ENCODE results near the gene GMPPB.

GMPPB gene

GRCh38 chr3:49681232-49681522 lies 42.6 kb downstream of the GMPPB start:
- TF ChIP-seq TCF12 (IDR thresholded peaks at IDR 0.05; ENCODE audit: low read depth) (no peak), RAD21 (IDR thresholded peaks at IDR 0.05; ENCODE audit: low read depth) (no peak), CEBPB (IDR thresholded peaks at IDR 0.05) (no peak), NFIC (IDR thresholded peaks at IDR 0.05) (no peak), EP300 (IDR thresholded peaks at IDR 0.05; ENCODE audit: borderline replicate concordance) (no peak), TAF1 (IDR thresholded peaks at IDR 0.05; ENCODE audit: low read depth) (no peak), CREB1 (IDR thresholded peaks at IDR 0.05; ENCODE audit: low read depth) (no peak), TEAD4 (IDR thresholded peaks at IDR 0.05) (no peak), ZBTB7A (IDR thresholded peaks at IDR 0.05; ENCODE audit: low read depth) (no peak), EGR1 (IDR thresholded peaks at IDR 0.05) (no peak), YY1 (IDR thresholded peaks at IDR 0.05; ENCODE audit: low read depth) (no peak), FOXM1 (IDR thresholded peaks at IDR 0.05; ENCODE audit: borderline replicate concordance, low read depth) (no peak)
- TF ChIP-seq, protein P1, sequence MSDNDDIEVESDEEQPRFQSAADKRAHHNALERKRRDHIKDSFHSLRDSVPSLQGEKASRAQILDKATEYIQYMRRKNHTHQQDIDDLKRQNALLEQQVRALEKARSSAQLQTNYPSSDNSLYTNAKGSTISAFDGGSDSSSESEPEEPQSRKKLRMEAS (IDR thresholded peaks at IDR 0.05): no peak
- TF ChIP-seq, protein P2, sequence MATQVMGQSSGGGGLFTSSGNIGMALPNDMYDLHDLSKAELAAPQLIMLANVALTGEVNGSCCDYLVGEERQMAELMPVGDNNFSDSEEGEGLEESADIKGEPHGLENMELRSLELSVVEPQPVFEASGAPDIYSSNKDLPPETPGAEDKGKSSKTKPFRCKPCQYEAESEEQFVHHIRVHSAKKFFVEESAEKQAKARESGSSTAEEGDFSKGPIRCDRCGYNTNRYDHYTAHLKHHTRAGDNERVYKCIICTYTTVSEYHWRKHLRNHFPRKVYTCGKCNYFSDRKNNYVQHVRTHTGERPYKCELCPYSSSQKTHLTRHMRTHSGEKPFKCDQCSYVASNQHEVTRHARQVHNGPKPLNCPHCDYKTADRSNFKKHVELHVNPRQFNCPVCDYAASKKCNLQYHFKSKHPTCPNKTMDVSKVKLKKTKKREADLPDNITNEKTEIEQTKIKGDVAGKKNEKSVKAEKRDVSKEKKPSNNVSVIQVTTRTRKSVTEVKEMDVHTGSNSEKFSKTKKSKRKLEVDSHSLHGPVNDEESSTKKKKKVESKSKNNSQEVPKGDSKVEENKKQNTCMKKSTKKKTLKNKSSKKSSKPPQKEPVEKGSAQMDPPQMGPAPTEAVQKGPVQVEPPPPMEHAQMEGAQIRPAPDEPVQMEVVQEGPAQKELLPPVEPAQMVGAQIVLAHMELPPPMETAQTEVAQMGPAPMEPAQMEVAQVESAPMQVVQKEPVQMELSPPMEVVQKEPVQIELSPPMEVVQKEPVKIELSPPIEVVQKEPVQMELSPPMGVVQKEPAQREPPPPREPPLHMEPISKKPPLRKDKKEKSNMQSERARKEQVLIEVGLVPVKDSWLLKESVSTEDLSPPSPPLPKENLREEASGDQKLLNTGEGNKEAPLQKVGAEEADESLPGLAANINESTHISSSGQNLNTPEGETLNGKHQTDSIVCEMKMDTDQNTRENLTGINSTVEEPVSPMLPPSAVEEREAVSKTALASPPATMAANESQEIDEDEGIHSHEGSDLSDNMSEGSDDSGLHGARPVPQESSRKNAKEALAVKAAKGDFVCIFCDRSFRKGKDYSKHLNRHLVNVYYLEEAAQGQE (IDR thresholded peaks at IDR 0.05; ENCODE audit: low read depth): no peak
- TF ChIP-seq, protein P3, sequence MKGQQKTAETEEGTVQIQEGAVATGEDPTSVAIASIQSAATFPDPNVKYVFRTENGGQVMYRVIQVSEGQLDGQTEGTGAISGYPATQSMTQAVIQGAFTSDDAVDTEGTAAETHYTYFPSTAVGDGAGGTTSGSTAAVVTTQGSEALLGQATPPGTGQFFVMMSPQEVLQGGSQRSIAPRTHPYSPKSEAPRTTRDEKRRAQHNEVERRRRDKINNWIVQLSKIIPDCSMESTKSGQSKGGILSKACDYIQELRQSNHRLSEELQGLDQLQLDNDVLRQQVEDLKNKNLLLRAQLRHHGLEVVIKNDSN (IDR thresholded peaks at IDR 0.05): no peak

DNA sequence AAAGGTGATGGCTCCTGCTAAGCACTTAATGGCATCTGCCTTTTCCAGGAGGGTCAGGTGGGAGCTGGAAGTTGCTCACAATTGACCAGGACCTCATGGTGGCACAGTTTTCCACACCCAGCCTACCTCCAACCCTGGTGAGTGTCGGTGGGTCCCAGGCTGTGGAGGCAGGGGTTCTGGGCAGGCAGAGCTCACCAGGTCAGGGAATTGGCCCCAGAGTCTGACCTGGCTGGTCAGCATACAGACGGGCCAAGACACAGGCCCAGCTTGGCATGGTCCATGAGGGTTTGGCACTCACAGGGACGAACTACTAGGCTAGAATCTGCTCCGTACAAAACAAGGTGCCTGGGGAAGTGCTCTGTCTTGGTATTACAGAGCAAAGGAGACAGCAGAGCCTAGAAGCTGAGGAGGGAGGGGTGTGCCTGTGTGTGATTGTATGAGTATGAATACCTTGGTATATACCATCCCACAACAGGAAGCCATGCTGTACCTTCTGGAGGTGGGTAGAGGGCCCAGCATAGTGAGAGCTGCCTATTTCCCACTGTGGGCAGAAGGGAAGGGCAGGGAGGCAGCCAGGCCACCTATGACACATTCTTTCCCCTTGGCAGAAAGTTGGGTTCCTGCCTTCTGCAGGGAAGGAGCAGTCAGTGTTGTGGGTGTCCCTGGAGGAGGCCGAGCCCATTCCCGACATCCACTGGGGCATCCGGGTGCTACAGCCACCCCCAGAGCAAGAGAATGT lies 43.1 kb downstream of the GMPPB start:
- TF ChIP-seq ZBTB7A (IDR thresholded peaks at IDR 0.05; ENCODE audit: low read depth): no peak
- no peak for TF ChIP-seq CREB1 (IDR thresholded peaks at IDR 0.05; ENCODE audit: low read depth)
- no peak for TF ChIP-seq RAD21 (IDR thresholded peaks at IDR 0.05; ENCODE audit: low read depth)
- TF ChIP-seq, protein P2 (IDR thresholded peaks at IDR 0.05; ENCODE audit: low read depth): no peak
- TF ChIP-seq, protein P1 (IDR thresholded peaks at IDR 0.05): no peak
- TF ChIP-seq YY1 (IDR thresholded peaks at IDR 0.05; ENCODE audit: low read depth): no peak
- TF ChIP-seq, protein P3 (IDR thresholded peaks at IDR 0.05): no peak
- TF ChIP-seq TAF1 (IDR thresholded peaks at IDR 0.05; ENCODE audit: low read depth): no peak
- TF ChIP-seq TEAD4 (IDR thresholded peaks at IDR 0.05): no peak
- no peak for TF ChIP-seq FOXM1 (IDR thresholded peaks at IDR 0.05; ENCODE audit: borderline replicate concordance, low read depth)
- no peak for TF ChIP-seq CEBPB (IDR thresholded peaks at IDR 0.05)
- no peak for TF ChIP-seq TCF12 (IDR thresholded peaks at IDR 0.05; ENCODE audit: low read depth)
- TF ChIP-seq NFIC (IDR thresholded peaks at IDR 0.05): no peak
- TF ChIP-seq EP300 (IDR thresholded peaks at IDR 0.05; ENCODE audit: borderline replicate concordance): no peak
- TF ChIP-seq EGR1 (IDR thresholded peaks at IDR 0.05): no peak

GRCh38 chr3:49675912-49676311 lies 47.8 kb downstream of the GMPPB start:
- TF ChIP-seq TCF12 (IDR thresholded peaks at IDR 0.05; ENCODE audit: low read depth) (no peak), EP300 (IDR thresholded peaks at IDR 0.05; ENCODE audit: borderline replicate concordance) (no peak), EGR1 (IDR thresholded peaks at IDR 0.05) (no peak), FOXM1 (IDR thresholded peaks at IDR 0.05; ENCODE audit: borderline replicate concordance, low read depth) (no peak), RAD21 (IDR thresholded peaks at IDR 0.05; ENCODE audit: low read depth) (no peak), TEAD4 (IDR thresholded peaks at IDR 0.05) (no peak)
- TF ChIP-seq, protein P1 (IDR thresholded peaks at IDR 0.05): no peak

DNA sequence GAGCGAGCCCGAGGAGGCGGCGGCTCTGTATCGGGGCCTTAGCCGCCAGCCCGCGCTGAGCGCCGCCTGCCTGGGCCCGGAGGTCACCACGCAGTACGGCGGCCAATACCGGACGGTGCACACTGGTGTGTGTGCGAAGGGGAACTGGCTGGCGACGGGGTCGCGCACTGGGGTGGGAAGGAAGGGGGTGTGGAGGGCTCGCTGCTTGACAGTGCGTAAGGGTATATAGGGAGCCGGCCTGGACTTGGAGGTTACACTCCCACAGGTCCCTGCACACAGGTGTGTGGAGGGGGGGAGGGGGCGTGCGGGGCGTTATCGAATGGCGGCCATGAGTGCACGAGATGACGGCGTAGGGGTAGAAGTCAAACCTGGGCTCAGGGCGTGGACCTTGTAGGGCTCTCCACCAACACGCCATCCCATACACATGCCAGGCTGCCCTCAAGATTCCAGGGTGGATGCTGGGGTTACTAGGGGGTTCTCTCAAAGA lies 49.2 kb downstream of the GMPPB start:
- TF ChIP-seq YY1 (IDR thresholded peaks at IDR 0.05; ENCODE audit: low read depth) (peak; percentile 61; the same call in 1 of the 2 replicates), CREB1 (IDR thresholded peaks at IDR 0.05; ENCODE audit: low read depth) (no peak), TAF1 (IDR thresholded peaks at IDR 0.05; ENCODE audit: low read depth) (peak; percentile 27)
- TF ChIP-seq, protein P1 (IDR thresholded peaks at IDR 0.05): peak; percentile 44
- TF ChIP-seq, protein P3 (IDR thresholded peaks at IDR 0.05): no peak

Measured in Ishikawa (cell line).